DND-41 (cell line): ENCODE data around the gene KLHL6.

Source experiments
- ATAC-seq: fragments of 200-7000 bp; cut with Tn5 transposase; 3 replicates; pipeline ENCODE4 v1.9.1; 2021; ENCODE audit warnings: low read depth; ENCODE audit not compliant: insufficient read depth
- DNase-seq: peaks from one replicate; pipeline ENCODE4 v3.0.0-alpha.2; 2020
- H2AFZ ChIP-seq: 2 replicates; pipeline ENCODE4 v1.6.0; 2012; ENCODE audit warnings: low read depth, low read length
- H3K27ac ChIP-seq: 2 replicates; pipeline ENCODE4 v1.5.1; 2012; ENCODE audit warnings: low read length, inconsistent platforms
- H3K27me3 ChIP-seq: fragments of 200-600 bp; sonication (generic); 2 replicates; pipeline ENCODE4 v1.6.0; 2012; ENCODE audit warnings: low read length, mild to moderate bottlenecking, inconsistent platforms; ENCODE audit not compliant: insufficient read depth, poor library complexity
- H3K36me3 ChIP-seq: 2 replicates; pipeline ENCODE4 v1.5.1; 2012; ENCODE audit warnings: low read length, inconsistent platforms; ENCODE audit not compliant: insufficient read depth
- H3K4me1 ChIP-seq: 2 replicates; pipeline ENCODE4 v1.5.1; 2012; ENCODE audit warnings: mild to moderate bottlenecking, low read length; ENCODE audit not compliant: insufficient read depth
- H3K4me2 ChIP-seq: 2 replicates; pipeline ENCODE4 v1.6.0; 2012; ENCODE audit warnings: mild to moderate bottlenecking, moderate library complexity, low read length, inconsistent platforms; ENCODE audit not compliant: insufficient read depth
- H3K4me3 ChIP-seq, 2 experiments: fragments of 200-600 bp in 1 of 2; shearing (Covaris generic) in 1 of 2; 2 replicates each; pipeline ENCODE4 v1.5.1; 2012 to 2016; ENCODE audit warnings: inconsistent platforms in 2 of 2, low read length in 2 of 2, mild to moderate bottlenecking in 2 of 2, low read depth in 1 of 2, moderate library complexity in 1 of 2
- H3K79me2 ChIP-seq: 2 replicates; pipeline ENCODE4 v1.6.0; 2012; ENCODE audit warnings: low read length, inconsistent platforms; ENCODE audit not compliant: insufficient read depth
- H3K9ac ChIP-seq: 2 replicates; pipeline ENCODE4 v1.6.0; 2012; ENCODE audit warnings: low read depth, mild to moderate bottlenecking, inconsistent platforms, low read length, moderate library complexity
- H3K9me3 ChIP-seq: 2 replicates; pipeline ENCODE4 v1.5.1; 2012; ENCODE audit warnings: low read length, moderate library complexity, mild to moderate bottlenecking, inconsistent platforms; ENCODE audit not compliant: insufficient read depth, severe bottlenecking
- H4K20me1 ChIP-seq: 2 replicates; pipeline ENCODE4 v1.6.0; 2012; ENCODE audit warnings: low read length; ENCODE audit not compliant: insufficient read depth
- CTCF ChIP-seq: IDR thresholded peaks from 2 replicates; pipeline ENCODE4 v1.5.1; 2012; ENCODE audit warnings: borderline replicate concordance, low read length, moderate library complexity, mild to moderate bottlenecking; ENCODE audit not compliant: poor library complexity, severe bottlenecking; ENCODE audit errors: extremely low read depth
- EZH2 ChIP-seq: IDR thresholded peaks from 3 replicates; pipeline ENCODE4 v1.6.1; 2012; ENCODE audit warnings: borderline replicate concordance, low read depth, mild to moderate bottlenecking, moderate library complexity, low read length, inconsistent platforms; ENCODE audit not compliant: severe bottlenecking

Gene KLHL6

DNA sequence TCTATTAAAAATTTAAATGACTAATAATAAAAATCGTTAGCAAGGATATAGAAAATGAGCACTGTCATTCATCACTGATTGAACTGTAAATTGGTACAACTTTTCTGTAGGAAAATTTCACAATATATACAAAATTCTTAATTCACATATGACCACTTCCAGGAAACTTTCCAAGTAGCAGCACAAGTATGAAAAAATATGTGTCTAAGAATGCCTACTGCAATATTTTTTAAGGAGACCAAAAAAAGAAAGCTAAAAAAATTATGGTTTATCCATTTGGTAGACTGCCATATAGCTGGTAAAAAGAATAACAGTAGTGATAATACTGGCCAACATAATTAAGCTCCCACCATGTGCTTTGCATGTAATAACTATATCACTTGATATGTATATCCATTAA is 59.2 kb downstream of the KLHL6 start:
- Histone ChIP-seq H3K79me2 (no peaks in the 10 kb centered on the region), H4K20me1 (no peaks in the 10 kb centered on the region), H2AFZ (no peak overlapping the region), H3K27me3 (no peaks in the 10 kb centered on the region), H3K27ac (no peak overlapping the region), H3K36me3 (peaks cover 66% of the 10 kb centered on the region), H3K4me2 (no peak overlapping the region), H3K9ac (no peak overlapping the region), H3K9me3 (no peaks in the 10 kb centered on the region), H3K4me3 (no peak overlapping the region), H3K4me1 (no peaks in the 10 kb centered on the region)
- ATAC-seq (no peak), DNase-seq (no peak)
- no peak for TF ChIP-seq EZH2
- TF ChIP-seq CTCF: no peak

DNA sequence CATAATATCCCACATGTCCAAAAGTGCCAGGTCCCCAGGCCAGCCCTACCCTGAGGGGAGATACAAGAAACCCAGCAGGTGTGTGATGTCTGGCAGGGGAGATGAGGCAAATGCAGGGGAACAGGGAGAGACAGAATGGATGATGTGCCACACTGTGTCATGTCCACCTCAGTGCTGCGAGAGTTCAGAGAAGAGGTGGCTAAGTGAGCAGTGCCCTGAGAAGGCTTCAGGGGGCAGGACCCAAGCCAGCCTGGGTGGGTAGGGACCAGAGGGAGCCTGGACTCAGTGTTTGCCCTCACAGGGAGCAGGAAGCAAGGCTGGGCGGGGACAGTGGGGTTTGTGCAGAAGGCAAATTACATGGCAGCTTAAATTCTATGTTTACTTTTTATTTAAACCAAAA is 61.2 kb downstream of the KLHL6 start:
- Histone ChIP-seq H3K27ac (no peak overlapping the region), H3K27me3 (no peaks in the 10 kb centered on the region), H3K4me1 (no peaks in the 10 kb centered on the region), H2AFZ (no peak overlapping the region), H3K4me3 (no peak overlapping the region), H4K20me1 (no peaks in the 10 kb centered on the region), H3K4me2 (no peak overlapping the region), H3K79me2 (no peaks in the 10 kb centered on the region), H3K36me3 (peaks cover 49% of the 10 kb centered on the region), H3K9me3 (no peaks in the 10 kb centered on the region), H3K9ac (no peak overlapping the region)
- TF ChIP-seq EZH2 (no peak), CTCF (no peak)
- ATAC-seq (no peak), DNase-seq (no peak)

GRCh38 chr3:183493296-183494045 is 62.0 kb downstream of the KLHL6 start:
- no peaks in the 10 kb centered on the region for H3K27me3 ChIP-seq
- no peak for DNase-seq
- H3K9me3 ChIP-seq: no peaks in the 10 kb centered on the region
- no peak for ATAC-seq
- H3K27ac ChIP-seq: no peak overlapping the region
- no peak for TF ChIP-seq CTCF
- no peak for TF ChIP-seq EZH2
- no peak overlapping the region for H3K4me3 ChIP-seq
- H2AFZ ChIP-seq: no peak overlapping the region
- H3K4me1 ChIP-seq: no peaks in the 10 kb centered on the region
- H3K79me2 ChIP-seq: no peaks in the 10 kb centered on the region
- peaks cover 40% of the 10 kb centered on the region for H3K36me3 ChIP-seq
- no peak overlapping the region for H3K4me2 ChIP-seq
- H3K9ac ChIP-seq: no peak overlapping the region
- no peaks in the 10 kb centered on the region for H4K20me1 ChIP-seq
